ENCODE results near the gene CTDSPL.

GRCh38 chr3:37955918-37956707 lies 94.4 kb downstream of the CTDSPL start:
- TF ChIP-seq POLR2AphosphoS5 (IDR thresholded peaks at IDR 0.05; ENCODE audit: low read depth, low read length) (no peak), POLR2A (IDR thresholded peaks at IDR 0.05; ENCODE audit: low read depth, low read length) (no peak), TAF1 (IDR thresholded peaks at IDR 0.05; ENCODE audit: borderline replicate concordance, low read depth, low read length) (no peak)

All from GM12892 (cell line).